KOPT-K1 (cell line): ENCODE data around the gene KCNQ4.

Experiments
- H3K27ac ChIP-seq: fragments of 200-600 bp; sonication (generic); 2 replicates; pipeline ENCODE4 v1.5.1; 2016; ENCODE audit warnings: antibody characterized with exemption, mild to moderate bottlenecking, low read depth, low read length; ENCODE audit not compliant: poor library complexity, severe bottlenecking
- H3K36me3 ChIP-seq: fragments of 200-600 bp; sonication (generic); 2 replicates; pipeline ENCODE4 v1.5.1; 2017; ENCODE audit warnings: antibody characterized with exemption, mild to moderate bottlenecking, low read length, moderate library complexity; ENCODE audit not compliant: insufficient read depth
- H3K9me3 ChIP-seq: fragments of 200-600 bp; sonication (generic); 2 replicates; pipeline ENCODE4 v1.5.1; 2017; ENCODE audit warnings: antibody characterized with exemption, low read length, mild to moderate bottlenecking; ENCODE audit not compliant: insufficient read depth, poor library complexity, severe bottlenecking

The KCNQ4 gene

GRCh38 chr1:40808002-40808401 lies 24.4 kb downstream of the KCNQ4 start:
- H3K27ac ChIP-seq = no peak overlapping the region
- no peaks in the 10 kb centered on the region for H3K36me3 ChIP-seq
- H3K9me3 ChIP-seq = no peaks in the 10 kb centered on the region

DNA sequence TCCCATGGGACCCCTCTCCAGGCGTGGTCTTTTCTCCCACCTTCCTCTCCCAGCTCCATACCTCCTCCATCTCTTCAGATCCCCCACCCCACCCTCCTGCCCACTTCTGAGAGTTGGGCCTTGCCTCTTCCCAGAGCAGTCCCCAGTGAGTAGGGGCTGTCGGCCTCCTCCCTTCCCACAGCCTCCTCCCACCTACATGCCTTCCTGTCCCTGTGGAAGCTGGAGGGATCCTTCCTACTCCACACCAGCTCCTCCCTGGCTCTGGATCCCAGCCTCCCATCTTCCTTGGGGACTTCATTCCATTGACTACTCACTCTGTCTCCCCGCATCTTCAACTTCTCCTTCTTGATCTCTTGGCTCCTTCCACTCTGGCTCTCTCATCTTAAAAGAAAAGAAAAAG lies 24.9 kb downstream of the KCNQ4 start:
- Histone ChIP-seq H3K36me3 (no peaks in the 10 kb centered on the region), H3K9me3 (no peaks in the 10 kb centered on the region), H3K27ac (no peak overlapping the region)

DNA sequence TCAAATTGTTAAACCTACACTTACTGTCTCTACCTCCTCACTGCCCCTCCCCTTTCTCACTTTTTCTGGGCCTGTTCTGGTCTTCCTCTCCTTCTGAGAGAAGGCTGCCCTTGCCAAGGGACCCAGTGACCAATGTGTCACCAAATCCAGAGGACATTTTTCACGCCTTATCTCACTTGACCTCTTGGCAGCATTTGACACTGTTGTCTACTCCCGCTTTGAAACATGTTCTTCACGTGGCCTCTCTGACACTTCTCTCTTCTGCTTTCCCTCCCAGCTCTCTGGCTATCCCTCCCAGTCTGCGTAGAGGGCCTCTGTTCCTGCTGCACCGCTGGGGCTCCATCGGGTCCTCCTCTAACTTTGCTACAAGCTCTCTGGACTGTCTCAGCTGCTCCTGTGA lies 25.3 kb downstream of the KCNQ4 start:
- H3K36me3 ChIP-seq = no peaks in the 10 kb centered on the region
- H3K9me3 ChIP-seq = no peaks in the 10 kb centered on the region
- no peak overlapping the region for H3K27ac ChIP-seq

DNA sequence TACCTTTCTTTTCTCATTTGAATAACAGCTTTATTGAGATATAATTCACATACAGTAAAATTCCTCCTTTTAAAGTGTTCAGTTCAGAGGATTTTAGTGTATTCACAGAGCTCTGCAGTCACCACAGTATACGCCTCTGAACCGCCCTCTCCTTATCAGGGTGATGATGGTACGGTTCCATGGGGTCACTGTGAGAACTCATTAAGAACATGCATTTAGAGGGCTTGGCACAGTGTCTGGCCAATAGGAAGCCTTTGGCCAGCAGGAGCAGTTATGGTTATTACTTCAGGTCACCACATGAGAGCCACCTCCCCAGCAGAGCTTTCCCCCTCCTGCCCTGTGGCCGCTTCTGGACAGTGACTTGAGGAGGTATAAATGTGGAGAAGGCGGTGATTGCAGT lies 27.3 kb downstream of the KCNQ4 start:
- Histone ChIP-seq H3K36me3 (no peaks in the 10 kb centered on the region), H3K9me3 (no peaks in the 10 kb centered on the region), H3K27ac (no peak overlapping the region)

GRCh38 chr1:40815420-40815819 lies 31.8 kb downstream of the KCNQ4 start:
- Histone ChIP-seq H3K9me3 (no peaks in the 10 kb centered on the region), H3K36me3 (no peaks in the 10 kb centered on the region), H3K27ac (no peak overlapping the region)

GRCh38 chr1:40817791-40818263 lies 34.2 kb downstream of the KCNQ4 start:
- Histone ChIP-seq H3K9me3 (no peaks in the 10 kb centered on the region), H3K36me3 (no peaks in the 10 kb centered on the region), H3K27ac (no peak overlapping the region)

GRCh38 chr1:40818264-40818961 lies 34.8 kb downstream of the KCNQ4 start:
- Histone ChIP-seq H3K36me3 (no peaks in the 10 kb centered on the region), H3K27ac (no peak overlapping the region), H3K9me3 (no peaks in the 10 kb centered on the region)

- Histone ChIP-seq H3K27ac (no peak overlapping the region), H3K9me3 (no peaks in the 10 kb centered on the region), H3K36me3 (no peaks in the 10 kb centered on the region)
Measured at GRCh38 chr1:40819101-40819500, 35.5 kb downstream of the KCNQ4 start.

DNA sequence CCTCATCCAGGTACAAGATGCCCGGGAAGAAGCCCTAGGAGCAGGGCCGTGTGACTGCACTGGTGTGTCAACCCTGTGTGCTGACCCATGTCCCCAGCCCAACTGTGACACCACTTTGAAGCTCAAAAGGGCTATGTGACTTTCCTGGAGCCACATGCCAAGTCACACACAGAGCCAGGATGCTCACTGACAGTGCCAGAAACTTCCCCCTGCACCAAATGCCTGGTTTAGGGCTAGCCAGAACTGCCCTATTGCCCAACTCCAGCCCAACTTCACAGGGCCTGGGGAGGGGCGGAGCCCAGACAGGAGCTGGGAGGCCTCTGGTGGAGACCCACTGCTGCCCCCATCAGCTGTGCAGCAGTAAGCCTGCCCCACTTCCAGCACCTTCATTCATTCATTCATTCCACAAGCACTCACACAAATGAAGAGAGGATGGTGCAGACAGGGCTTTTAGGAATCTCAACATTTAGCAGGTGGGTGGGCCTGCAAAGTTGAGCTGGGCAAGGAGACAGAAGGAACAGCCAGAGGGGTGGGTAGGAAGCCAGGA lies 36.7 kb downstream of the KCNQ4 start:
- Histone ChIP-seq H3K36me3 (no peaks in the 10 kb centered on the region), H3K27ac (no peak overlapping the region), H3K9me3 (no peaks in the 10 kb centered on the region)

GRCh38 chr1:40820911-40821693 lies 37.5 kb downstream of the KCNQ4 start:
- Histone ChIP-seq H3K27ac (no peak overlapping the region), H3K9me3 (no peaks in the 10 kb centered on the region), H3K36me3 (no peaks in the 10 kb centered on the region)

GRCh38 chr1:40822890-40823289 lies 39.3 kb downstream of the KCNQ4 start:
- H3K27ac ChIP-seq = no peak overlapping the region
- no peaks in the 10 kb centered on the region for H3K36me3 ChIP-seq
- H3K9me3 ChIP-seq = no peaks in the 10 kb centered on the region

GRCh38 chr1:40823345-40823744 lies 39.8 kb downstream of the KCNQ4 start:
- Histone ChIP-seq H3K9me3 (no peaks in the 10 kb centered on the region), H3K27ac (no peak overlapping the region), H3K36me3 (no peaks in the 10 kb centered on the region)

GRCh38 chr1:40823983-40824382 lies 40.4 kb downstream of the KCNQ4 start:
- Histone ChIP-seq H3K36me3 (no peaks in the 10 kb centered on the region), H3K27ac (no peak overlapping the region), H3K9me3 (no peaks in the 10 kb centered on the region)

DNA sequence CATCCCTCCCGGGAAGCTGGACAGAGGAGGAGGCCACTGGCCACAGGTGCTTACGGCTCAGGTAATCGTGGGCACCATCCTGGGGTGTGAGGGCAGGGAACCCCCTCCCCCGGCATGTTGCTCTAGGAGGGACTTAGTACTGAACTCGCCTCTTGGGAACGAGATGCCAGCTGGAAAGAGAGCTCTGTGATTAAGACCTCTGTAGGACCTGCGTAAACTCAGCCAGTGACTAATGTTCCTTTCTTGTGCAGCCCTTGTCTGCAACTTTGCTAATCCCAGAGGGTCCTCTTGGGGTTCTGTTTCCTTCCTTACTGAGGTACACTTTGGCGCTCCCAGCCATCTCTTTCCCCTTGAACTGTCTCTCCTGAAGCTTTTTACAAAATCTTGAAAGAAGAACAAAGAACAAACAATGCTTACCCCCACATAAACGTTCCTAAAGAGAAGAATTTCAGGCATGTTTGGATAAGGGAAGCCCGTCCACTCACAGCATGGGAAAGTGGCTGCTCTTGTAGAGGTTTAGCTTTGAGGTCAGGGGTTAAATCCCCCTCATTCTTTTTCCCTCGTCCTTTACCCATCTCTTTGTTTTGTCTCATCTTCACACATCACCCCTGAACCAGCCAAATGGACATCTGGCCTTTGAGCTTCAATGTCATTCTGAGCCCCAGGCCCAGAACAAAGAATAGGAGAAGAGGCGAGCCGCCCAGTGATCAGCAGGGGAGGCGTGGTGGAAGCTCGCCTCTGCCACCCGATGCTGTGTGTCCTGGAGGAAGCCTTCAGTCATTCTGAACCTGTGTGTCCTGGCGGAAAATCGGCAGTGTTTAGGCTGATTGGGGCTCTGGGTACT lies 41.2 kb downstream of the KCNQ4 start:
- H3K27ac ChIP-seq = peak overlapping the region; percentile 4
- no peaks in the 10 kb centered on the region for H3K36me3 ChIP-seq
- H3K9me3 ChIP-seq = no peaks in the 10 kb centered on the region

DNA sequence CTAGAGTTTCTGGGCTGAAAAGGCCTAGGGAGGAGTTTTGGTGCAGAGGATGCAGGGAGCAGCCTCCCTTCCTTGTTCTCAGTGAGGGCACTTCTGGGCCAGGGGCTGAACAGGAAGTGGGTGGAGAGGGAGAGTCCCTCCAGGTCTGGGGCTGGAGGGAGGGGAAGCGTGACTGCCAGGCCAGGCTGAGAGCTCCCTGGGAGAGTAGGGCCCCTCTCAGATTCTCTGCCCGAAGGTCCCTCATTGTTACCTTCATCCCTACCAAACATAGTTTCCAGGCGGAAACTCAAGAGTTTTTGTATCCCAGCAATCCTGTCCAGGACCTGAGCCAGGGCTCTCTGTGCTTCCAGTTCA lies 41.8 kb downstream of the KCNQ4 start:
- Histone ChIP-seq H3K27ac (peak overlapping the region; percentile 4), H3K9me3 (no peaks in the 10 kb centered on the region), H3K36me3 (no peaks in the 10 kb centered on the region)
